Cardiac muscle cell (in vitro differentiated cells and primary cell): ENCODE data around the gene MYO1C. TPM values are rescaled to one million over a fixed set of nuclear protein-coding genes. Genes with fewer than 3 reads are reported as not detected.
A peak's percentile ranks its signal among the peaks of the same experiment; 100 is the strongest.
"Not testable (repeated sequence)": the region's sequence is repeated elsewhere in the genome, so short reads cannot be mapped to it uniquely, and the experiment has no call there.

Experiments
- DNase-seq, 2 donors: peaks; one replicate each; pipeline versions ENCODE4 v3.0.0 to v3.0.0-alpha.2; 2010 to 2017; ENCODE audit warnings: low read depth in 1 of 2, low spot score in 1 of 2
- H3K27ac ChIP-seq: fragments of 200-600 bp; sonication (generic); 2 replicates; pipeline ENCODE4 v1.5.1; 2016
- H3K27me3 ChIP-seq: fragments of 200-600 bp; sonication (generic); 2 replicates; pipeline ENCODE4 v1.6.0; 2016; ENCODE audit warnings: control low read depth
- H3K36me3 ChIP-seq: fragments of 200-600 bp; sonication (generic); 2 replicates; pipeline ENCODE4 v1.5.1; 2016; ENCODE audit warnings: control low read depth
- H3K4me1 ChIP-seq: fragments of 200-600 bp; sonication (generic); 2 replicates; pipeline ENCODE4 v1.8.1; 2017; ENCODE audit warnings: low read depth, mild to moderate bottlenecking, mixed run types
- H3K4me3 ChIP-seq: fragments of 200-600 bp; sonication (generic); 2 replicates; pipeline ENCODE4 v1.5.1; 2016; ENCODE audit warnings: mild to moderate bottlenecking
- H3K9me3 ChIP-seq: fragments of 200-600 bp; sonication (generic); 2 replicates; pipeline ENCODE4 v1.5.1; 2017; ENCODE audit warnings: low read depth, mild to moderate bottlenecking, control low read depth
- CTCF ChIP-seq: IDR thresholded peaks from 2 replicates; pipeline ENCODE4 v1.5.1; 2012; ENCODE audit warnings: low read depth, mild to moderate bottlenecking, low read length
- polyA plus RNA-seq: library from polyadenylated mRNA; unstranded; fragments of >200 nt; fragmentation: Nextera tagmentation; extraction: Ambion mirVana; gene quantifications from 2 replicates; pipeline ENCODE4 v1.2.1, GENCODE V29; 2016
- total RNA-seq: library from RNA; depleted of rRNA; stranded (reverse); fragments of >200 nt; gene quantifications from 2 replicates; pipeline ENCODE4 v1.2.3, GENCODE V29; 2016

The MYO1C gene
- total and polyA plus RNA-seq, 2 experiments from 2014 or later: 34.1 to 63.9 TPM

GRCh38 chr17:1420163-1420562 is 72.3 kb downstream of the MYO1C start:
- no peak for TF ChIP-seq CTCF
- H3K9me3 ChIP-seq: no peaks in the 10 kb centered on the region
- no peak overlapping the region for H3K27ac ChIP-seq
- peaks cover 10% of the 10 kb centered on the region for H3K36me3 ChIP-seq
- H3K27me3 ChIP-seq: no peaks in the 10 kb centered on the region
- H3K4me3 ChIP-seq: no peak overlapping the region
- no peaks in the 10 kb centered on the region for H3K4me1 ChIP-seq
- DNase-seq: no peak

- DNase-seq, H3K4me3 ChIP-seq, H3K27me3 ChIP-seq, H3K4me1 ChIP-seq, H3K36me3 ChIP-seq, H3K9me3 ChIP-seq: not testable (repeated sequence)
- peak overlapping the region; percentile 43 for H3K27ac ChIP-seq
These were observed 74.0 kb downstream of the MYO1C start for GRCh38 chr17:1418476-1418875.

DNA sequence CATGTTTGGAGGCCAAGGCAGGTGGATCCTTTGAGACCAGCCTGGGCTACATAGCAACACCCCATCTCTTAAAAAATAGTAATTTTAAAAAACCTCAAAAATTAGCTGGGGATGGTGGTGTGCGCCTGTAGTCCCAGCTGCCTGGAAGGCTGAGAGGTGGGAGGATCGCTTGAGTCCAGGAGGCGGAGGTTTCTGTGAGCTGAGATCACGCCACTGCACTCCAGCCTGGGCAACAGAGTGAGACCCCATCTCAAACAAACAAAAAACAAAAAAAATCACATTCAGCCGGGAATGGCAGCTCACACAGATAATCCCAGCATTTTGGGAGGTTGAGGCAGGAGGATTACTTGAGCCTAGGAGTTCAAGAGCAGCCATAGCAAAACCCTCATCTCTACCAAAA is 76.1 kb downstream of the MYO1C start:
- DNase-seq: no peak
- Histone ChIP-seq H3K27me3 (no peaks in the 10 kb centered on the region), H3K4me1 (peaks cover 8% of the 10 kb centered on the region), H3K9me3 (no peaks in the 10 kb centered on the region), H3K36me3 (peaks cover 9% of the 10 kb centered on the region), H3K4me3 (no peak overlapping the region), H3K27ac (no peak overlapping the region)
- no peak for TF ChIP-seq CTCF

GRCh38 chr17:1414634-1415033 is 77.9 kb downstream of the MYO1C start:
- Histone ChIP-seq H3K27me3 (no peaks in the 10 kb centered on the region), H3K9me3 (no peaks in the 10 kb centered on the region), H3K27ac (peak overlapping the region; percentile 67), H3K36me3 (no peaks in the 10 kb centered on the region), H3K4me1 (peaks cover 8% of the 10 kb centered on the region), H3K4me3 (no peak overlapping the region)
- DNase-seq: no peak
- no peak for TF ChIP-seq CTCF

Other genes with a start within 250 kb of the MYO1C start
- gene BHLHA9, start 222.2 kb downstream of the MYO1C start, total RNA-seq: 0.39 and 0.92 TPM in 2 replicates
- not detected in 2 replicates for gene BHLHA9, start 222.2 kb downstream of the MYO1C start, polyA plus RNA-seq
- not detected in 2 replicates for gene TRARG1, start 213.0 kb downstream of the MYO1C start, total RNA-seq
- gene TRARG1, start 213.0 kb downstream of the MYO1C start, polyA plus RNA-seq: not detected in 2 replicates
- gene YWHAE, start 92.5 kb downstream of the MYO1C start, total RNA-seq: 1,409 and 2,297 TPM in 2 replicates
- 658 and 685 TPM in 2 replicates for gene YWHAE, start 92.5 kb downstream of the MYO1C start, polyA plus RNA-seq
- gene CRK, start 36.5 kb downstream of the MYO1C start, total RNA-seq: 25.0 and 28.7 TPM in 2 replicates
- 33.1 and 46.0 TPM in 2 replicates for gene CRK, start 36.5 kb downstream of the MYO1C start, polyA plus RNA-seq
- gene INPP5K, start 23.9 kb upstream of the MYO1C start, total RNA-seq: 22.5 and 24.6 TPM in 2 replicates
- gene INPP5K, start 23.9 kb upstream of the MYO1C start, polyA plus RNA-seq: 13.8 and 18.1 TPM in 2 replicates
- gene PITPNA, start 70.1 kb upstream of the MYO1C start, total RNA-seq: 33.1 and 33.6 TPM in 2 replicates
- gene PITPNA, start 70.1 kb upstream of the MYO1C start, polyA plus RNA-seq: 68.0 and 75.4 TPM in 2 replicates
- gene SLC43A2, start 136.1 kb upstream of the MYO1C start, total RNA-seq: 3.0 and 5.3 TPM in 2 replicates
- gene SLC43A2, start 136.1 kb upstream of the MYO1C start, polyA plus RNA-seq: 2.5 and 4.7 TPM in 2 replicates
- 7.6 and 9.8 TPM in 2 replicates for gene SCARF1, start 153.0 kb upstream of the MYO1C start, total RNA-seq
- 1.8 and 3.2 TPM in 2 replicates for gene SCARF1, start 153.0 kb upstream of the MYO1C start, polyA plus RNA-seq
- gene RILP, start 157.2 kb upstream of the MYO1C start, total RNA-seq: 63.0 and 79.4 TPM in 2 replicates
- gene RILP, start 157.2 kb upstream of the MYO1C start, polyA plus RNA-seq: 31.7 and 38.9 TPM in 2 replicates
- gene PRPF8, start 192.2 kb upstream of the MYO1C start, total RNA-seq: 118 and 137 TPM in 2 replicates
- gene PRPF8, start 192.2 kb upstream of the MYO1C start, polyA plus RNA-seq: 170 and 182 TPM in 2 replicates
- 2.1 and 3.1 TPM in 2 replicates for gene TLCD2, start 217.7 kb upstream of the MYO1C start, total RNA-seq
- 0.89 and 1.4 TPM in 2 replicates for gene TLCD2, start 217.7 kb upstream of the MYO1C start, polyA plus RNA-seq
- 14.2 and 23.1 TPM in 2 replicates for gene WDR81, start 232.0 kb upstream of the MYO1C start, total RNA-seq
- 7.4 and 9.5 TPM in 2 replicates for gene WDR81, start 232.0 kb upstream of the MYO1C start, polyA plus RNA-seq